Gastrocnemius medialis (tissue), 4 donors: Measurements from ENCODE around the gene MRFAP1. TPM values are rescaled to one million over a fixed set of nuclear protein-coding genes. Genes with fewer than 3 reads are reported as not detected.

Experiments
- ATAC-seq, 2 donors: fragments of 150-250 bp; one replicate each; pipeline ENCODE4 v1.9.1; 2016
- DNase-seq, 2 donors: peaks; one replicate each; pipeline ENCODE4 v3.0.0-alpha.2; 2019
- H3K27ac ChIP-seq, 4 donors: fragments of 200-600 bp; sonication (generic); 1 replicate in 1 of 4; 2 replicates in 3 of 4; pipeline ENCODE4 v1.5.1; 2016 to 2018; ENCODE audit warnings: mild to moderate bottlenecking in 2 of 4, moderate library complexity in 1 of 4
- H3K27me3 ChIP-seq, 3 donors: fragments of 200-600 bp; sonication (generic) in 2 of 3; 1 replicate in 1 of 3; 2 replicates in 2 of 3; pipeline versions ENCODE4 v1.5.1 to v1.6.0; 2016 to 2019; ENCODE audit warnings: mild to moderate bottlenecking in 1 of 3, moderate library complexity in 1 of 3
- H3K36me3 ChIP-seq, 2 donors: fragments of 200-600 bp; sonication (generic) in 1 of 2; one replicate each; pipeline ENCODE4 v1.5.1; 2017 to 2018
- H3K4me1 ChIP-seq, 2 donors: fragments of 200-600 bp; sonication (generic) in 1 of 2; one replicate each; pipeline ENCODE4 v1.5.1; 2016 to 2017; ENCODE audit warnings: mild to moderate bottlenecking in 2 of 2
- H3K4me3 ChIP-seq, 4 donors: fragments of 200-600 bp; sonication (generic) in 3 of 4; 1 replicate in 1 of 4; 2 replicates in 3 of 4; pipeline ENCODE4 v1.5.1; 2016 to 2019; ENCODE audit warnings: mild to moderate bottlenecking in 2 of 4
- H3K9me3 ChIP-seq, 3 donors: fragments of 200-600 bp; sonication (generic) in 2 of 3; 1 replicate in 1 of 3; 2 replicates in 2 of 3; pipeline ENCODE4 v1.5.1; 2016 to 2019
- CTCF ChIP-seq, 5 experiments: fragments of 450-650 bp in 3 of 5; fragments of 200-600 bp in 2 of 5; sonication (generic) in 2 of 5; IDR thresholded peaks in 4 of 5; conservative IDR thresholded peaks in 1 of 5; 1 replicate in 4 of 5; 2 replicates in 1 of 5; pipeline ENCODE4 v1.5.1; 2016 to 2019; ENCODE audit warnings: antibody characterized with exemption in 5 of 5, mild to moderate bottlenecking in 3 of 5, moderate library complexity in 3 of 5
- POLR2A ChIP-seq, 2 donors: fragments of 450-650 bp; IDR thresholded peaks; one replicate each; pipeline ENCODE4 v1.6.1; 2017; ENCODE audit warnings: antibody characterized with exemption in 2 of 2, mild to moderate bottlenecking in 2 of 2, moderate library complexity in 2 of 2
- in situ Hi-C, 4 donors: fragments of 200-750 bp; cut with MboI; loops; one replicate each; pipeline versions ENCODE4 v1.15.0 to v1.8.0; 2017; ENCODE audit warnings: low sequenced_read_pairs in 4 of 4
- intact Hi-C: fragments of 100-400 bp; cut with DNase I; formaldehyde crosslinking; loops from one replicate; pipeline ENCODE4 v1.15.1; 2023; ENCODE audit warnings: low total_unique reads
- total RNA-seq, 4 donors: library from RNA; depleted of rRNA; stranded (reverse); fragments of >200 nt; gene quantifications; one replicate each; pipeline versions ENCODE4 v1.1.0 to v1.2.3, GENCODE V29; 2016

Gene MRFAP1
- total RNA-seq, 4 donors from 2014 or later: 180 to 281 (median 206) TPM

DNA sequence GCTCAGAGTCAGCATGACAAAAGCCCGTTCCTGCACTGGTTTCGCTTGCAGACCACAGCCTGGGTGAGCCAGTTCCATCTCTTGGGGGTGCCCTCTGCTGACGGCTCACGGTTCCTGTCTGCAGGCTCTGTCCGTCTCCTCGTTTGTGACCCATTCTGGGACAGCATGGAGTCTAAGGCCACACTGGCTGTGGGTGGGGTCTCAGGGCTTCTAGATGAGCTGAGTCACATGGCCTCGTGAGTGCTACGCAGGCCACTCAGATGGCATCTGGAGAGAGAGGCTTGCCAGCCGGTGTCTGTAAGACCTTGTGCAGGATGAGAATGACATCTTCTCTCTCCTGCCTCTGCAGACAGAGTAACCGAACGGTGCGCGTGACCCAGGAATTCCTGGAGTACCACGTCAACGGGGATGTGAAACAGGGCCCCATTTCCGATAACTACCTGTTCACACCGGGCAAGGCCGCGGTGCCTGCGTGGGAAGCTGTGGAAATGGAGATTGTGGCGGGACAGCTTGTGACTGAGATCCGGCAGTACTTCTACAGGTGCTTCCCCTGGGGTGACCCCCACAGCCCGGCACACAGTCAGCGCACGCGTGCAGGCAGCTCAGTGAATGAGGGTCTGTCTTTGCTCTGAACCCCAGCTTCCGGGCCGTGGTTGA, 31.6 kb upstream of the MRFAP1 start:
- TF ChIP-seq POLR2A (IDR thresholded peaks at IDR 0.05) (no peak), CTCF (IDR thresholded peaks at IDR 0.05 in 4 of 5, conservative IDR thresholded peaks at IDR 0.05 in 1 of 5) (no peak)
- in situ Hi-C loops: no loop called here
- Histone ChIP-seq H3K9me3 (peaks cover 0 to 4% (median 0%) of the 10 kb centered on the region in 3 donors), H3K36me3 (peaks cover 0 to 10% of the 10 kb centered on the region in 2 donors), H3K27me3 (no peaks in the 10 kb centered on the region), H3K4me3 (no peak overlapping the region), H3K4me1 (no peaks in the 10 kb centered on the region), H3K27ac (no peak overlapping the region)
- intact Hi-C loops: no loop called here
- no peak for ATAC-seq
- DNase-seq: no peak

- H3K36me3 ChIP-seq: peaks cover 0 to 10% of the 10 kb centered on the region in 2 donors
- DNase-seq (no peak), ATAC-seq (no peak)
- H3K9me3 ChIP-seq: peaks cover 0 to 4% (median 0%) of the 10 kb centered on the region in 3 donors
- H3K27me3 ChIP-seq: no peaks in the 10 kb centered on the region
- TF ChIP-seq POLR2A (IDR thresholded peaks at IDR 0.05) (no peak), CTCF (IDR thresholded peaks at IDR 0.05 in 4 of 5, conservative IDR thresholded peaks at IDR 0.05 in 1 of 5) (no peak)
- H3K4me1 ChIP-seq: no peaks in the 10 kb centered on the region
- intact Hi-C loops: no loop called here
- H3K4me3 ChIP-seq: no peak overlapping the region
- in situ Hi-C loops: no loop called here
- H3K27ac ChIP-seq: no peak overlapping the region
Observed at GRCh38 chr4:6609415-6610079, 30.9 kb upstream of the MRFAP1 start.

DNA sequence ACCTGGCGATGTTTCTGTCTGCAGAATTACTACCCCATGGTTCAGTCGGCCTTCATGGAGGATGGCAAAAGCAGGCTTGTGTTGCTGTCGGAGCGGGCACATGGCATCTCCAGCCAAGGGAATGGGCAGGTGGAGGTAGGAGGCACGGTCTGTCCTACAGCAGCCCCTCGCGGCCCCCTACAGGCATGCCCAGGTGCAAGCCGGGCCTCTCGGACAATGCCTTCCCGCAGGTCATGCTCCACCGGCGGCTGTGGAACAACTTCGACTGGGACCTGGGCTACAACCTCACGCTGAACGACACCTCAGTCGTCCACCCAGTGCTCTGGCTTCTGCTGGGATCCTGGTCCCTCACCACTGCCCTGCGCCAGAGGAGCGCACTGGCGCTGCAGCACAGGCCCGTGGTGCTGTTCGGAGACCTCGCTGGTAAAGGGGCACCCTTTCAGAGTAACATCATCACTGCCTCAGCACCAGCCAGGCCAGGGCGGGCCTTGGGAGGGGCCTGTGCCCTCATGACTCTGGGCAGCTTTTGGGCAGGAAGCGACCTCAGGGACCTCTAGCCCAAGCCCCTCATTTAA, 29.5 kb upstream of the MRFAP1 start:
- no peaks in the 10 kb centered on the region for H3K4me1 ChIP-seq
- DNase-seq: no peak
- H3K9me3 ChIP-seq: no peaks in the 10 kb centered on the region
- ATAC-seq: no peak
- intact Hi-C loops: no loop called here
- H3K27ac ChIP-seq: no peak overlapping the region
- peaks cover 0 to 5% of the 10 kb centered on the region in 2 donors for H3K36me3 ChIP-seq
- no peaks in the 10 kb centered on the region for H3K27me3 ChIP-seq
- H3K4me3 ChIP-seq: no peak overlapping the region
- in situ Hi-C loops: no loop called here
- no peak for TF ChIP-seq POLR2A (IDR thresholded peaks at IDR 0.05)

GRCh38 chr4:6612961-6613675, 27.4 kb upstream of the MRFAP1 start:
- intact Hi-C loops: no loop called here
- peaks cover 0 to 17% of the 10 kb centered on the region in 2 donors for H3K36me3 ChIP-seq
- H3K27me3 ChIP-seq: no peaks in the 10 kb centered on the region
- H3K9me3 ChIP-seq: no peaks in the 10 kb centered on the region
- H3K4me3 ChIP-seq: no peak overlapping the region
- TF ChIP-seq CTCF (IDR thresholded peaks at IDR 0.05 in 4 of 5, conservative IDR thresholded peaks at IDR 0.05 in 1 of 5) (no peak), POLR2A (IDR thresholded peaks at IDR 0.05) (no peak)
- no peak overlapping the region for H3K27ac ChIP-seq
- in situ Hi-C loops: no loop called here
- H3K4me1 ChIP-seq: no peaks in the 10 kb centered on the region
- DNase-seq: no peak
- ATAC-seq: no peak
